HG03139 (cell line): ENCODE data around the gene AR.

ENCODE experiments used
- ATAC-seq: cut with Tn5 transposase; IDR thresholded peaks from one replicate; pipeline ENCODE4 v1.9.1; 2021; ENCODE audit not compliant: unreplicated experiment

AR gene

DNA sequence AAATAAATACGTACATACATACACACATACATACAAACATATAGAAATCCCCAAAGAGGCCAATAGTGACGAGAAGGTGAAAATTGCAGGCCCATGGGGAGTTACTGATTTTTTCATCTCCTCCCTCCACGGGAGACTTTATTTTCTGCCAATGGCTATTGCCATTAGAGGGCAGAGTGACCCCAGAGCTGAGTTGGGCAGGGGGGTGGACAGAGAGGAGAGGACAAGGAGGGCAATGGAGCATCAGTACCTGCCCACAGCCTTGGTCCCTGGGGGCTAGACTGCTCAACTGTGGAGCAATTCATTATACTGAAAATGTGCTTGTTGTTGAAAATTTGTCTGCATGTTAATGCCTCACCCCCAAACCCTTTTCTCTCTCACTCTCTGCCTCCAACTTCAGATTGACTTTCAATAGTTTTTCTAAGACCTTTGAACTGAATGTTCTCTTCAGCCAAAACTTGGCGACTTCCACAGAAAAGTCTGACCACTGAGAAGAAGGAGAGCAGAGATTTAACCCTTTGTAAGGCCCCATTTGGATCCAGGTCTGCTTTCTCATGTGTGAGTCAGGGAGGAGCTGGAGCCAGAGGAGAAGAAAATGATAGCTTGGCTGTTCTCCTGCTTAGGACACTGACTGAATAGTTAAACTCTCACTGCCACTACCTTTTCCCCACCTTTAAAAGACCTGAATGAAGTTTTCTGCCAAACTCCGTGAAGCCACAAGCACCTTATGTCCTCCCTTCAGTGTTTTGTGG, 180.7 kb downstream of the AR start:
- no peak for ATAC-seq

GRCh38 chrX:67725471-67725870, 181.7 kb downstream of the AR start:
- no peak for ATAC-seq

DNA sequence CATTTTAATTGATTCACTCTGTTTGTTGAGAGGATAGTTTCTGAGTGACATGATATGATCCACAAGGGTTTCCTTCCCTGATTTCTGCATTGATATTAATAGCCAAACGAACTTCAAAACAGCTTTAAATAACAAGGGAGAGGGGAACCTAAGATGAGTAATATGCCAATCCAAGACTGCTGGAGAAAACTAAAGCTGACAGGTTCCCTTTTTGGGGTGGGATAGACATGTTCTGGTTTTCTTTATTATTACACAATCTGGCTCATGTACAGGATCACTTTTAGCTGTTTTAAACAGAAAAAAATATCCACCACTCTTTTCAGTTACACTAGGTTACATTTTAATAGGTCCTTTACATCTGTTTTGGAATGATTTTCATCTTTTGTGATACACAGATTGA, 182.2 kb downstream of the AR start:
- ATAC-seq = no peak

DNA sequence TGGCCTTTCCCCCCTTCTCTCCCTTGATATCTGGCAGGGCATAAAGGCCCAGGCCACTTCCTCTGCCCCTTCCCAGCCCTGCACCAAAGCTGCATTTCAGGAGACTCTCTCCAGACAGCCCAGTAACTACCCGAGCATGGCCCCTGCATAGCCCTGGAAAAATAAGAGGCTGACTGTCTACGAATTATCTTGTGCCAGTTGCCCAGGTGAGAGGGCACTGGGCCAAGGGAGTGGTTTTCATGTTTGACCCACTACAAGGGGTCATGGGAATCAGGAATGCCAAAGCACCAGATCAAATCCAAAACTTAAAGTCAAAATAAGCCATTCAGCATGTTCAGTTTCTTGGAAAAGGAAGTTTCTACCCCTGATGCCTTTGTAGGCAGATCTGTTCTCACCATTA, 183.8 kb downstream of the AR start:
- no peak for ATAC-seq

- no peak for ATAC-seq
Observed at GRCh38 chrX:67730296-67730695, 186.5 kb downstream of the AR start.

GRCh38 chrX:67731061-67731460, 187.2 kb downstream of the AR start:
- no peak for ATAC-seq

- ATAC-seq = no peak
Observed at GRCh38 chrX:67732864-67733263, 189.0 kb downstream of the AR start.

GRCh38 chrX:67734111-67734753, 190.4 kb downstream of the AR start:
- ATAC-seq = no peak

DNA sequence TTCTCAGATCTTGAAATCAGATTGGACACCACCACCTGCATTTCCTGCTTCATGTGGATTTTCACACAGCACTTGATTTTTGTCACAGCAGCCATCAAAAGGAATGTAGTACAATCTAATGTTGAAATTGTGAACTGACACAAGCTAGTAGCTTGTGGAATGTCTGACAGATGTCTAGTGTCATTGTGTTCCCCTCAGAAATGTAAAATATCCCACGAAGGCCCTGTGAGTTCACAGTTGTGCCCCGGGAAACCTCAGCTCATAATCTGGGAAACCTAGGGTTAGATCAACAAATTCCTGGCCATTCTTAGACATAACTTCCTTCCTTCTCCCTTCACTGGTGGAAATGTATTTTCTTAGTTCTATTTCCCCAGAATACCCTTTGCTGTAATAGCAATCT, 205.7 kb downstream of the AR start:
- ATAC-seq = no peak

DNA sequence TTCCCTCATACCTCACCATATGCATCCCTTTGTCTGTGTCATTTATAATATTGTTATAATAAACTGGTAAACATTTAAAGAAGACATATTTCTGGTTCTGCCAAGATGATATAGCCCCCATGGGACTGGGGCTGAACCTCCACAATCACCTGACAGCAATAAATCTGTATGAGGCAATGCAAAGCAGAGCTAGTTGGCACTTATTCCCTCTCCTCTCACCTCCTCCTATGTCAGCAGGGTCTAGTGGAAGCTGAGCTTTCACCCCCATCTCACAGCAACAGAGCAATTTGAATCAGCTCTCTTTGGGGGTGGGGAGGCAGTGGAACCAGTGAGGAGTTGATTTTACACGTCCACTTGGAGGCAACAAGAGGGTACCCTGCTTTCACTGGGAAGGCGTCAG, 206.9 kb downstream of the AR start:
- ATAC-seq = no peak

DNA sequence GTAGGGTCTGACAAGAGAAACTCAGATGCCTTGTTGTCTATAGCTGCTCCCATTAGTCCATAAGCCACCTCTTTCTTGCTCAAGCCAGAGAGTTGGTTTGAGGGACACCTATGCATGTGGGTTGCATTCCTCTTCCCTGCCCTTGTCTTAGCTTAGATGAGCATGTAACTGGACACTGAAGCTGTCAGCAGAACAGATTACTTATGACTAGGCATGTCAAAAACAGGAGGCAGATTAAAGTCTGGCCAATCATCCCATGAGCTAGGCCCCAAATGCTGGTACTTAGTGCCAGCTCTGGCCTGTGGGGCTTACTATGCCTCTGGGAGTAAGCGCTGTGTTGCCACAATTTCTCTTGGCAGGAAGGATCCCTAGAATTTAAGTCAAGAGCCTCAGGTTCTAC, 215.2 kb downstream of the AR start:
- no peak for ATAC-seq

GRCh38 chrX:67777148-67777547, 233.3 kb downstream of the AR start:
- no peak for ATAC-seq

GRCh38 chrX:67779099-67779498, 235.3 kb downstream of the AR start:
- no peak for ATAC-seq
